IPS DF 6.9 (cell line): ENCODE results near the gene GBF1.
"Not testable (repeated sequence)": the region's sequence is repeated elsewhere in the genome, so short reads cannot be mapped to it uniquely, and the experiment has no call there.

Experiments
- DNase-seq: peaks from one replicate; pipeline ENCODE4 v3.0.0-alpha.2; 2013; ENCODE audit warnings: low read depth, low spot score
- H3K27ac ChIP-seq: one replicate; pipeline ENCODE4 v1.5.1; 2013; ENCODE audit warnings: low read length, control low read depth
- H3K27me3 ChIP-seq: 2 replicates; pipeline ENCODE4 v1.6.1; 2013; ENCODE audit warnings: mild to moderate bottlenecking, low read length; ENCODE audit not compliant: control insufficient read depth, insufficient read depth
- H3K36me3 ChIP-seq: 2 replicates; pipeline ENCODE4 v1.6.1; 2013; ENCODE audit warnings: low read length; ENCODE audit not compliant: control insufficient read depth, insufficient read depth
- H3K4me1 ChIP-seq: 2 replicates; pipeline ENCODE4 v1.6.1; 2013; ENCODE audit warnings: low read length; ENCODE audit not compliant: control insufficient read depth, insufficient read depth
- H3K4me3 ChIP-seq: 2 replicates; pipeline ENCODE4 v1.5.1; 2013; ENCODE audit warnings: mild to moderate bottlenecking, low read length
- H3K9me3 ChIP-seq: 2 replicates; pipeline ENCODE4 v1.6.1; 2013; ENCODE audit warnings: low read length, inconsistent platforms; ENCODE audit not compliant: control insufficient read depth, insufficient read depth
- WGBS: extraction: QIAGEN DNeasy Blood & Tissue Kit; methylation state at CpG from one replicate; pipeline ENCODE4 v1.1.7; 2013; ENCODE audit warnings: mixed read lengths, missing lambda C conversion rate; ENCODE audit not compliant: insufficient read length, insufficient coverage; 5-methylcytosine and 5-hydroxymethylcytosine counted together

The GBF1 gene

GRCh38 chr10:102245082-102245931 is at the start of gene GBF1:
GBF1 (plus strand) TSS chr10:102245532; CDS start chr10:102258939, 13,407 bp downstream.
- no CpG with 5 or more reads among the region's 47 CpGs for WGBS
- Histone ChIP-seq H3K27ac (no peak within 1 kb of the TSS), H3K36me3 (no peaks in the 10 kb centered on the region), H3K9me3 (no peaks in the 10 kb centered on the region), H3K4me1 (no peaks in the 10 kb centered on the region; the same call in 1 of the 2 replicates), H3K4me3 (peak within 1 kb of the TSS; percentile 85), H3K27me3 (peaks cover 15% of the 10 kb centered on the region)
- peak; percentile 98 for DNase-seq

GRCh38 chr10:102196893-102197292 is 48.4 kb upstream of the GBF1 start:
- no CpG with 5 or more reads among the region's 2 CpGs for WGBS
- Histone ChIP-seq H3K27ac (no peak overlapping the region), H3K27me3 (no peaks in the 10 kb centered on the region), H3K36me3 (no peaks in the 10 kb centered on the region), H3K4me1 (no peaks in the 10 kb centered on the region), H3K4me3 (no peak overlapping the region), H3K9me3 (no peaks in the 10 kb centered on the region; the same call in 1 of the 2 replicates)
- no peak for DNase-seq

- no CpG with 5 or more reads among the region's 2 CpGs for WGBS
These were observed 47.3 kb upstream of the GBF1 start for GRCh38 chr10:102198027-102198426.

GRCh38 chr10:102200751-102201640 is 44.3 kb upstream of the GBF1 start:
- H3K4me3 ChIP-seq, result no peak overlapping the region
- no peaks in the 10 kb centered on the region for H3K36me3 ChIP-seq
- H3K27me3 ChIP-seq, result no peaks in the 10 kb centered on the region
- WGBS, result no CpG with 5 or more reads among the region's 34 CpGs
- H3K4me1 ChIP-seq, result no peaks in the 10 kb centered on the region
- H3K27ac ChIP-seq, result no peak overlapping the region
- peaks cover 2% of the 10 kb centered on the region for H3K9me3 ChIP-seq
- no peak for DNase-seq

More at GRCh38 chr10:102198027-102198426, 47.3 kb upstream of the GBF1 start:
- Histone ChIP-seq H3K4me3 (no peak overlapping the region), H3K9me3 (no peaks in the 10 kb centered on the region; the same call in 1 of the 2 replicates), H3K27me3 (no peaks in the 10 kb centered on the region), H3K36me3 (no peaks in the 10 kb centered on the region), H3K27ac (no peak overlapping the region), H3K4me1 (no peaks in the 10 kb centered on the region)
- DNase-seq, result no peak

GRCh38 chr10:102202386-102202785 is 42.9 kb upstream of the GBF1 start:
- no CpG with 5 or more reads among the region's 1 CpG for WGBS
- Histone ChIP-seq H3K27me3 (no peaks in the 10 kb centered on the region), H3K4me3 (no peak overlapping the region), H3K36me3 (no peaks in the 10 kb centered on the region), H3K9me3 (peaks cover 2% of the 10 kb centered on the region; the same call in 1 of the 2 replicates), H3K4me1 (no peaks in the 10 kb centered on the region), H3K27ac (no peak overlapping the region)
- DNase-seq, result no peak

GRCh38 chr10:102208311-102209035 is 36.9 kb upstream of the GBF1 start:
- Histone ChIP-seq H3K4me3 (no peak overlapping the region), H3K9me3 (peaks cover 2% of the 10 kb centered on the region; the same call in 1 of the 2 replicates), H3K27ac (no peak overlapping the region), H3K36me3 (no peaks in the 10 kb centered on the region), H3K4me1 (no peaks in the 10 kb centered on the region), H3K27me3 (no peaks in the 10 kb centered on the region)
- WGBS, result no CpG with 5 or more reads among the region's 5 CpGs
- DNase-seq, result no peak

- no peak overlapping the region for H3K27ac ChIP-seq
- no CpG with 5 or more reads among the region's 3 CpGs for WGBS
- H3K4me3 ChIP-seq, result no peak overlapping the region
- H3K4me1 ChIP-seq, result no peaks in the 10 kb centered on the region
- no peaks in the 10 kb centered on the region for H3K27me3 ChIP-seq
- no peak for DNase-seq
- no peaks in the 10 kb centered on the region for H3K9me3 ChIP-seq
- H3K36me3 ChIP-seq, result no peaks in the 10 kb centered on the region
These were observed 33.6 kb upstream of the GBF1 start for GRCh38 chr10:102211615-102212299.

GRCh38 chr10:102213599-102213998 is 31.7 kb upstream of the GBF1 start:
- not testable (repeated sequence) for H3K27ac ChIP-seq, H3K27me3 ChIP-seq, H3K4me3 ChIP-seq, H3K4me1 ChIP-seq, DNase-seq, H3K36me3 ChIP-seq, H3K9me3 ChIP-seq
- no CpG with 5 or more reads among the region's 4 CpGs for WGBS

GRCh38 chr10:102219370-102219769 is 26.0 kb upstream of the GBF1 start:
- no peak for DNase-seq
- Histone ChIP-seq H3K36me3 (no peaks in the 10 kb centered on the region), H3K4me1 (no peaks in the 10 kb centered on the region), H3K9me3 (no peaks in the 10 kb centered on the region), H3K4me3 (no peak overlapping the region), H3K27ac (no peak overlapping the region), H3K27me3 (no peaks in the 10 kb centered on the region)
- no CpG with 5 or more reads among the region's 5 CpGs for WGBS
